ENCODE measurements around the gene HRH2.

Gene HRH2

GRCh38 chr5:175671013-175671412, 13.1 kb downstream of the HRH2 start:
- H3K27ac ChIP-seq: no peak overlapping the region
- no peaks in the 10 kb centered on the region for H3K9me3 ChIP-seq (ENCODE audit: severe bottlenecking)
- H3K36me3 ChIP-seq: no peaks in the 10 kb centered on the region
- H3K27me3 ChIP-seq (ENCODE audit: insufficient read depth, low read depth, severe bottlenecking): no peaks in the 10 kb centered on the region
- DNase-seq: no peak
- H3K4me3 ChIP-seq (ENCODE audit: low read depth, low read length): no peak overlapping the region
- TF ChIP-seq CTCF (IDR thresholded peaks at IDR 0.05; ENCODE audit: low read depth, low read length): no peak

DNA sequence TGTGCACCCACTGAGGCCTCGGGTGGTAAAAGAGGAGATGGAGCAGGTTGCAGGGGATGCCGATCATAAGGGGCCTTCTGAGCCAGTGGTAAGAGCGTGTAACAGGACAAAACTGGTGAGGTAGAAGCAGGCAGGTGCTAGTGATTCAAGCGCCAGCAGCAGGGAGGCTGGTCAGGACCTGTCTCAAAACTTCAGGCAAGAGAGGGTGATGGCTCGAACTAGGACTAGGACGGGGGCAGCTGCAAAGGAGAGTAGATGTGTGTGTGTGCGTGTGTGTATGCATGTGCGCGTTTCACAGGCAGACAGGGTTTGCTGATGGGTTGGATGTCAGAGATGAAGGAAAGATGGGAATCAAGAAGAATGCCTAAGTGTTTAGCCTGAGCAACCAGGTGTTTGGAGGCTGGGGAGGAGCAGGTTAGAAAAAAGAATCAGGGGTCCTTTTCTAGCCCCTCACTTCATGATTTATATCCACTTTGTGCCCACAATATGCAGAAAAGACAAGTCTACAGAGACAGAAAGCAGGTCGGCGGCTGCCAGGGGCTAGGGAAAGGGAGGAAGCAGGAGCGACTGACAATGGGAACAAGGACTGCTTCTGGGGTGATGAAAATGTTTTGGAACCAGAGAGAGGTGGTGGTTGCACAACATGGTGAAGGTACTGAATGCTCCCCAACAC, 15.2 kb downstream of the HRH2 start:
- Histone ChIP-seq H3K9me3 (ENCODE audit: severe bottlenecking) (no peaks in the 10 kb centered on the region), H3K27ac (no peak overlapping the region), H3K4me3 (ENCODE audit: low read depth, low read length) (no peak overlapping the region), H3K27me3 (ENCODE audit: insufficient read depth, low read depth, severe bottlenecking) (no peaks in the 10 kb centered on the region), H3K36me3 (no peaks in the 10 kb centered on the region)
- DNase-seq: no peak
- TF ChIP-seq CTCF (IDR thresholded peaks at IDR 0.05; ENCODE audit: low read depth, low read length): no peak

DNA sequence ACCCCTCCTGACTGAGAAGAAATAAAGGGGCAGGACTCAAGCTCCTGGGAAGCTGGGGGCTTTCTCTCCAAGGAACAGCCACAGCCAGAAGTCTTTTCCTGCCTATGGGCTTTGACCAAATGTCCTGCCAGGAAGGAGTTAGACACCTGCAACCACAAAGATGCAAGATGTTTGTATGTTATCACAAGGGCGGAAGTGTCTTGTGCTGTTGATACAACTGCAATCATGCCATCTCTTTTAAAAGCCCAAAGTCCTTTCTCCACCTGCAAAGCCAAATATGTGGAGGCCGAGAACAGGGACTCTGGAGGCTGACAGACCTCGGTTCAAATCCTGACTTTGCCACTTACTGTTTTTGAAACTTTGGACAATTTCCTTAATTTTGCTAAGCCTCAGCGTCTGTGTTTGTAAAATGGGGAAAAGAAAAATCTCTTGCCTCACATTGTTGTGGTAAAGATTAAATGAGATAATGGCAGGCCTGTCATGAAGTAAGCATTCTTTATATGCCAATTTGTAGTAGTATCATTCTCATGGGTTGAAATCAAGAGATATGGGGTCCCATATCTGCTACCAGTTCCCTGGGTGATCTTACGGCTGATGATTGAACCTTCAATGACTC, 17.0 kb downstream of the HRH2 start:
- no peaks in the 10 kb centered on the region for H3K27me3 ChIP-seq (ENCODE audit: insufficient read depth, low read depth, severe bottlenecking)
- no peak overlapping the region for H3K27ac ChIP-seq
- no peak for TF ChIP-seq CTCF (IDR thresholded peaks at IDR 0.05; ENCODE audit: low read depth, low read length)
- H3K4me3 ChIP-seq (ENCODE audit: low read depth, low read length): no peak overlapping the region
- no peak for DNase-seq
- H3K9me3 ChIP-seq (ENCODE audit: severe bottlenecking): no peaks in the 10 kb centered on the region
- H3K36me3 ChIP-seq: no peaks in the 10 kb centered on the region

DNA sequence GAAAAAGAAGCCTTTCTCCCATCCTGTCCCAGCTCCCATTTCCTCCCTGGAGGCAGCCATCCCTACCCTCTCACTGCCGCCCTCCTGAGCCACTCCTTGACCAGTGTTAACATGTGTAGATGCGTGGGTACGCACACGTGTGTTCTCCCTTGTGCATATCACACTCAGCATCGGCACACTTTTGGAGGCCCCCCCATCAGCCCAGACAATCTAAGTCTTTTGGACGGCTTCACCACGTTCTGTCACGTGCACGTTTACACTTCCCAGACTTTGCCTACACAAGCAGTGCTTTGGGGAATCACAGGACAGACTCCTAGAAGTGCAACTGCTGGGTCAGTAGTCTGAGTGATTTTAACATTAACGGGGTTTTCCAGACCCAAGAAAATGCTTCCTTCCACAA, 18.0 kb downstream of the HRH2 start:
- TF ChIP-seq CTCF (IDR thresholded peaks at IDR 0.05; ENCODE audit: low read depth, low read length): no peak
- H3K4me3 ChIP-seq (ENCODE audit: low read depth, low read length): no peak overlapping the region
- no peak overlapping the region for H3K27ac ChIP-seq
- H3K9me3 ChIP-seq (ENCODE audit: severe bottlenecking): no peaks in the 10 kb centered on the region
- H3K36me3 ChIP-seq: no peaks in the 10 kb centered on the region
- DNase-seq: no peak
- H3K27me3 ChIP-seq (ENCODE audit: insufficient read depth, low read depth, severe bottlenecking): no peaks in the 10 kb centered on the region

GRCh38 chr5:175677571-175677970, 19.7 kb downstream of the HRH2 start:
- no peak overlapping the region for H3K4me3 ChIP-seq (ENCODE audit: low read depth, low read length)

More at GRCh38 chr5:175677571-175677970, 19.7 kb downstream of the HRH2 start:
- TF ChIP-seq CTCF (IDR thresholded peaks at IDR 0.05; ENCODE audit: low read depth, low read length): no peak
- H3K36me3 ChIP-seq: no peaks in the 10 kb centered on the region
- no peak overlapping the region for H3K27ac ChIP-seq
- DNase-seq: no peak
- H3K9me3 ChIP-seq (ENCODE audit: severe bottlenecking): no peaks in the 10 kb centered on the region
- H3K27me3 ChIP-seq (ENCODE audit: insufficient read depth, low read depth, severe bottlenecking): no peaks in the 10 kb centered on the region

Measured in WERI-Rb-1 (cell line).